Ishikawa (cell line): ENCODE results near the gene C1orf21.

Experiments used
- CEBPB ChIP-seq: IDR thresholded peaks from 2 replicates; pipeline ENCODE4 v1.6.1; 2012
- CREB1 ChIP-seq: IDR thresholded peaks from 2 replicates; pipeline ENCODE4 v1.6.1; 2012; ENCODE audit warnings: low read depth
- EP300 ChIP-seq: IDR thresholded peaks from 2 replicates; pipeline ENCODE4 v1.6.1; 2012; ENCODE audit warnings: borderline replicate concordance
- FOXM1 ChIP-seq: IDR thresholded peaks from 2 replicates; pipeline ENCODE4 v1.6.1; 2012; ENCODE audit warnings: low read depth, borderline replicate concordance
- MAX ChIP-seq: IDR thresholded peaks from 2 replicates; pipeline ENCODE4 v1.6.1; 2012
- NFIC ChIP-seq: IDR thresholded peaks from 2 replicates; pipeline ENCODE4 v1.6.1; 2012
- RAD21 ChIP-seq: IDR thresholded peaks from 2 replicates; pipeline ENCODE4 v1.6.1; 2012; ENCODE audit warnings: low read depth
- REST ChIP-seq: IDR thresholded peaks from 2 replicates; pipeline ENCODE4 v1.6.1; 2012; ENCODE audit warnings: low read depth, mild to moderate bottlenecking
- TAF1 ChIP-seq: IDR thresholded peaks from 2 replicates; pipeline ENCODE4 v1.6.1; 2012; ENCODE audit warnings: low read depth, mild to moderate bottlenecking
- TCF12 ChIP-seq: IDR thresholded peaks from 2 replicates; pipeline ENCODE4 v1.6.1; 2012; ENCODE audit warnings: low read depth
- TEAD4 ChIP-seq: IDR thresholded peaks from 2 replicates; pipeline ENCODE4 v1.6.1; 2012
- USF1 ChIP-seq: IDR thresholded peaks from 2 replicates; pipeline ENCODE4 v1.6.1; 2012
- YY1 ChIP-seq: IDR thresholded peaks from 2 replicates; pipeline ENCODE4 v1.6.1; 2012; ENCODE audit warnings: low read depth
- ZBTB7A ChIP-seq: IDR thresholded peaks from 2 replicates; pipeline ENCODE4 v1.6.1; 2012; ENCODE audit warnings: low read depth

- no peak for TF ChIP-seq EP300
- TF ChIP-seq TAF1, result no peak
- TF ChIP-seq REST, result no peak
- no peak for TF ChIP-seq CREB1
- TF ChIP-seq NFIC, result no peak
- TF ChIP-seq CEBPB, result no peak
- TF ChIP-seq RAD21, result no peak
- TF ChIP-seq USF1, result no peak
- TF ChIP-seq TCF12, result no peak
- no peak for TF ChIP-seq MAX
- TF ChIP-seq YY1, result no peak
- TF ChIP-seq FOXM1, result no peak
- no peak for TF ChIP-seq ZBTB7A
- TF ChIP-seq TEAD4, result no peak
Measured at GRCh38 chr1:184457500-184457899, 70.7 kb downstream of the C1orf21 start.
